IPS-20b (cell line): ENCODE data around the gene PRRT1.

Source experiments
- H3K27ac ChIP-seq: one replicate; pipeline ENCODE4 v1.5.1; 2013; ENCODE audit warnings: low read length
- H3K27me3 ChIP-seq: 2 replicates; pipeline ENCODE4 v1.6.1; 2013; ENCODE audit warnings: mild to moderate bottlenecking, low read length, inconsistent platforms; ENCODE audit not compliant: insufficient read depth
- H3K36me3 ChIP-seq: 2 replicates; pipeline ENCODE4 v1.6.1; 2013; ENCODE audit warnings: low read depth, mild to moderate bottlenecking, inconsistent platforms, low read length, moderate library complexity; ENCODE audit not compliant: insufficient read depth
- H3K4me1 ChIP-seq: 2 replicates; pipeline ENCODE4 v1.6.1; 2013; ENCODE audit warnings: mild to moderate bottlenecking, control low read depth, inconsistent platforms, low read length, moderate library complexity; ENCODE audit not compliant: insufficient read depth
- H3K4me3 ChIP-seq: 2 replicates; pipeline ENCODE4 v1.5.1; 2013; ENCODE audit warnings: mild to moderate bottlenecking, low read length, inconsistent platforms
- H3K9ac ChIP-seq: 2 replicates; pipeline ENCODE4 v1.6.1; 2013; ENCODE audit warnings: low read depth, mild to moderate bottlenecking, inconsistent platforms, low read length, moderate library complexity
- H3K9me3 ChIP-seq: 2 replicates; pipeline ENCODE4 v1.6.1; 2013; ENCODE audit warnings: mild to moderate bottlenecking, low read depth, low read length, inconsistent platforms; ENCODE audit not compliant: insufficient read depth

The PRRT1 gene

GRCh38 chr6:32139590-32139989 lies 12.1 kb downstream of the PRRT1 start:
- Histone ChIP-seq H3K4me3 (no peak overlapping the region), H3K9me3 (no peaks in the 10 kb centered on the region), H3K27ac (no peak overlapping the region), H3K9ac (no peak overlapping the region), H3K4me1 (no peaks in the 10 kb centered on the region), H3K27me3 (no peaks in the 10 kb centered on the region; the same call in 1 of the 2 replicates), H3K36me3 (no peaks in the 10 kb centered on the region)

DNA sequence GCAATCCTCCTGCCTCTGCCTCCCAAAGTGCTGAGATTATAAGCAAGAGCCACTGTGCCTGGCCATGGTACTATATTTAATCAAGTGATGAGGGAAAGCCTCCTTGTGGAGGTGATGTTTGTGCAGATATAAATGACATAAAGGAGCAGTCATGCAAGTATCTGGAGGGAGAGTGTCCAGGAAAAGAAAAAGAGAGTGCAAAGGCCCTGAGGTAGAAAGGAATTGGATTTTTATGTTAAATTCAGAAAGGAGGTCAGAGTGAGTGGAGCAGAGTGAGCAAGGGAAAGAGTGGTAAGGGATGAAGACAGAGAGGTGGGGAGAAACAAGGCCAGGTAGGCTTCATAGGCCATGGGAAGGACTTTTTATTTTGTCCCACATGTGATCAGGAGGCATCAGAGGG lies 14.3 kb downstream of the PRRT1 start:
- no peaks in the 10 kb centered on the region for H3K4me1 ChIP-seq
- H3K9me3 ChIP-seq = no peaks in the 10 kb centered on the region
- no peaks in the 10 kb centered on the region; the same call in 1 of the 2 replicates for H3K27me3 ChIP-seq
- H3K27ac ChIP-seq = no peak overlapping the region
- no peak overlapping the region for H3K4me3 ChIP-seq
- H3K36me3 ChIP-seq = no peaks in the 10 kb centered on the region
- no peak overlapping the region for H3K9ac ChIP-seq

GRCh38 chr6:32133786-32134185 lies 18.0 kb downstream of the PRRT1 start:
- Histone ChIP-seq H3K4me3 (no peak overlapping the region), H3K27ac (no peak overlapping the region), H3K4me1 (peaks cover 2% of the 10 kb centered on the region; the same call in 1 of the 2 replicates), H3K27me3 (no peaks in the 10 kb centered on the region; the same call in 1 of the 2 replicates), H3K36me3 (no peaks in the 10 kb centered on the region), H3K9me3 (no peaks in the 10 kb centered on the region), H3K9ac (no peak overlapping the region)

DNA sequence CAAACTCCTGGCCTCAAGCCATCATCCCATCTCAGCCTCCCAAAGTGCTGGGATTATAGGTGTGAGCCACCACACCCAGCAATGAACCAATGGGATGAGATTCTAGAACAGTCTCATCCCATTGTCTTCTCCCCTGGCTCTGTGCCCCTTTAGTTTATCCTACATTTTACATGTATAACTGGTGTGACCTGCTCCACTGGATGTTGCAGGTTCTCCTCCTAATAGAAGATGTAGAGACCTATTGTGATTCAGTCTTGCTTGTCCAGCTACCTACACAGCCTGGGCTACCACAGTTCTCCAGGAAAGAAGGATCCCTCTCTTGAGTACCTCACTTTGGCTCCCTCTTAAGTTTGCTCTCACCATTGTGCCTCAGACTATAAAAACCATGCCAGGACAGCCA lies 19.6 kb downstream of the PRRT1 start:
- Histone ChIP-seq H3K36me3 (no peaks in the 10 kb centered on the region), H3K4me1 (peaks cover 6% of the 10 kb centered on the region; the same call in 1 of the 2 replicates), H3K9ac (no peak overlapping the region), H3K27ac (no peak overlapping the region), H3K27me3 (no peaks in the 10 kb centered on the region; the same call in 1 of the 2 replicates), H3K9me3 (no peaks in the 10 kb centered on the region), H3K4me3 (no peak overlapping the region)

- Histone ChIP-seq H3K27ac (no peak overlapping the region), H3K9ac (no peak overlapping the region), H3K27me3 (no peaks in the 10 kb centered on the region; the same call in 1 of the 2 replicates)
Observed at GRCh38 chr6:32131439-32131948, 20.2 kb downstream of the PRRT1 start.

DNA sequence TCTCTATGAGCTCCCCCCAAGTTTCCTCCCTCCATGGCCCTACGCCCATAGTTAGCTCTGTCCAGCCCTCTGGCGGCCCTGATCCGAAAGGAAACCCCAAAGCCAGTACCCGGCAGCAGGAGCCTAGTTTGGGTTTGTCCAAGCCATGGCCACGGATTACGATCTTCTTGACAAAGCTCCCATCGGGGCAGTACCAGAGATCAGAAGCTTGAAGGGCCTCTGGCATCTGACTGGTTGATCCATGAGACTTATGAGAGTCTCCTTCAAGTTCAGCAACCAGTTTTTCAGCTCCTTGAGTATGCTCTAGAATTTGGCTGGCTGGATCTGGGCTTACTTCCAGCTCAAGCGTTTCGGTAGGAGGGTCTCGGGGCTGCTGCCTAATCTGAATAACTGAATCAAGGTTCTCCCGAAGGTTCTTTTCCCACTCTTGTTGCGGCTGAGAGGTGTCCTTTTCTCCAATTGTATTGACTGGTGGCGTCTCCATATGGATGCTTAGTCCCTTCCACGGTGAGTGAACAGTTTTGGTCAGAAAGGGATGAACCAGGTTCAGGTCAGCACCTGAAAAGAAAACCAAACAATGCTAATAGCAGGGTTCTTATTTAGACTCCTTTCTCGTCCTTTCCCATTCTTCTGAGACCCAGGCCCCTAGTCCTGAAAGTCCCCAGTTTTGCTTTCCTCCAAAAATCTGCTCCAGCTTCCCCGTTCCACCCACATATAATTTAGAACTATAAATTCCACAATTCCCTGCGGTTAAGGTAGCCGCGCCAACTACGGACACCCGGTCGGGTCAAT lies 22.2 kb downstream of the PRRT1 start:
- Histone ChIP-seq H3K4me3 (peak overlapping the region; percentile 82), H3K9me3 (no peaks in the 10 kb centered on the region), H3K36me3 (peaks cover 11% of the 10 kb centered on the region), H3K9ac (peak overlapping the region; percentile 76), H3K27ac (peak overlapping the region; percentile 15), H3K27me3 (no peaks in the 10 kb centered on the region), H3K4me1 (peaks cover 9% of the 10 kb centered on the region; the same call in 1 of the 2 replicates)

More at GRCh38 chr6:32131439-32131948, 20.2 kb downstream of the PRRT1 start:
- Histone ChIP-seq H3K9me3 (no peaks in the 10 kb centered on the region), H3K36me3 (no peaks in the 10 kb centered on the region), H3K4me1 (peaks cover 9% of the 10 kb centered on the region; the same call in 1 of the 2 replicates), H3K4me3 (no peak overlapping the region)

DNA sequence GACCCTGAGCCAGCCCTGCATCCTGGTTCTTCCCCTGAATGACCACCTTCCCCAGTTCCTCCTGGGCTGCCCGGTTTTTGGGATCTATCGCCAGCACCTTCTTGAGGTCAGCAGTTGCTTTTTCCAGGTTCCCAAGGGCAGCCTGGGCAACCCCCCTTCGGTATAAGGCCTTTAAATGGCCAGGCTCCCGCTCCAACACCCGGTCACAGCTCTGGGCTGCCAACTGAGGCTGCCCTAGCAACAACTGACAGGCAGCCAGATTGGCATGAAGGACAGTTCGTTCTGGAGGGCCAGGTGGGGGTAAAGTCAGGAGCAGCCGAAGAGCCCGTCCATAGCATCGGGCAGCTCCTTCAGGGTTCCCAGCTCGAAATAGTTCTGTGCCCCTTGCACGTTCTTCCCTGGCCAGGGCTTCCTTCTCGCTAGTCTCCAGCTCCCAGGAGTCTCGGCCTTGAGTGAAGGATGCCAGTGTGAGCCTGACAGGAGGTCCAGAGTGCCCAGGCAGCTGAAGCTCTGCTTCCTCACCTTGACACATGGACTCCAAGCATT lies 22.9 kb downstream of the PRRT1 start:
- peak overlapping the region; percentile 82; the same call in 1 of the 2 replicates for H3K4me3 ChIP-seq
- no peaks in the 10 kb centered on the region for H3K9me3 ChIP-seq
- H3K9ac ChIP-seq = peak overlapping the region; percentile 76; the same call in 1 of the 2 replicates
- peaks cover 15% of the 10 kb centered on the region for H3K36me3 ChIP-seq
- H3K27ac ChIP-seq = no peak overlapping the region
- no peaks in the 10 kb centered on the region for H3K27me3 ChIP-seq
- H3K4me1 ChIP-seq = peaks cover 9% of the 10 kb centered on the region; the same call in 1 of the 2 replicates

DNA sequence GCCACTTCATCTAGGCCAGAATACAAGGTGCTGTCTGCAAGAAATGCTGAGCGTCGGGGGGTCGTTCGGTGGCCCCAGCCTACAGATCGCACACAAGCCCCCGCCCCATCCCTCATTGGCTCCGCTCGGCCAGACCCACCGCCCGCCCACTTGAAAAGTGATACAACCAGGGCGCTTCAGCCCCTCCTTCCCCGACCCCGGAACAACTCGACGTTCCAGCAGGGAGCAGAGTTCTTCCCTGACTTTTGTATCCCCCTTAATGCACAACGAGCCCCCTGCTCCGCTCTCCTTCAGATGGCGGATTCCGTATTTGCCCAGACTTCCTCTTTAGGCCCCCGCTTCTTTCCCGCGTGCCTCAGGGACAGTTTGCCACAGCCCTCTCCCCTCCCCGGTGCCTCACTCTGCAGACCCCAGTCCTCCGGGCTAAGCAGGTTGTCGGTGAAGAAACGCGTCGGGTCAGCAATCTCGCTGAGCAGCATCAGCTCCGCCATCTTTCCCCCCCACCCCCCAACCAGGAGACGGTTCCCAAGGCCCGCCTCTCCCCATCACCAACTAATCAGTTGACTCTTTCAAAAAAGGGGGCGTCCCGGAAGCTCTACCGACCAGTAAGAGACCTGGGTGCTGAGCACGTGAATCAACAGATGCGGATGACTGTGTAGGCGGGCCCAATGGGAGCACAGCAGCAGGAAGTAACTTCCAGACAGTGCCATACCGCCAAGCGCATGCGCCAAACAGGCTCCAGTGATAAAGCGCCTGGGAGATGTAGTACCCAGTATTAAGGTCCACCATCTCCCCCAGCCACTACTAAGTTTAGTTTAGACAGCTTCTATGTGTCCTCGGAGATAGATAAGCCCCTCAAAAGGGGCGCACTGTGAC lies 23.8 kb downstream of the PRRT1 start, which contains the start of gene ATF6B:
TSS of gene ATF6B (minus strand) at position 530 of the 876 bp plus-strand sequence. CDS start at position 491, 39 bp downstream.
- H3K27me3 ChIP-seq = no peaks in the 10 kb centered on the region
- H3K9ac ChIP-seq = peak within 1 kb of the TSS; percentile 99
- peak within 1 kb of the TSS; percentile 99 for H3K4me3 ChIP-seq
- H3K36me3 ChIP-seq = peaks cover 15% of the 10 kb centered on the region
- peaks cover 9% of the 10 kb centered on the region; the same call in 1 of the 2 replicates for H3K4me1 ChIP-seq
- H3K27ac ChIP-seq = peak within 1 kb of the TSS; percentile 95
- H3K9me3 ChIP-seq = no peaks in the 10 kb centered on the region

GRCh38 chr6:32127409-32127716 lies 24.4 kb downstream of the PRRT1 start:
- Histone ChIP-seq H3K27ac (no peak overlapping the region), H3K4me1 (peaks cover 9% of the 10 kb centered on the region; the same call in 1 of the 2 replicates), H3K9me3 (no peaks in the 10 kb centered on the region), H3K27me3 (no peaks in the 10 kb centered on the region), H3K4me3 (peak overlapping the region; percentile 99), H3K36me3 (peaks cover 15% of the 10 kb centered on the region), H3K9ac (peak overlapping the region; percentile 99; the same call in 1 of the 2 replicates)

DNA sequence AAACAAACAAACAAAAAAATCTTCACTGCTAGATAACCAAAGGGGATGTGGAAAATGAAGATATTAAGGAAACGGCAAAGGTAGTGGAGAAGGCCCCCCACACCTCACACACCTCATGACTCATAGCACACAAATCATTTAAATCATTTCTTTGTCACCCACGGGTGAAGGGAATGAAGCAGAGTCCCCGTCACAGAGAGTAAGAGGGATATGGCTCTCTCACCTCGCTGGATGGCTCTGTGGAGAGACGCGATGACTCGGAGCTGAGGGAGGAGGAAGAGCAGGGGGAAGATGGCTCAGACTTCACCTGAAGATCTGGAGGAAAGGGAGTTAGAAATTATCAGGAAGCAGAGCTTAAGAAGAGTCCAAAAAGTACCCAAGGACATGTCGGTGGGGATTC lies 24.9 kb downstream of the PRRT1 start:
- Histone ChIP-seq H3K9me3 (no peaks in the 10 kb centered on the region), H3K36me3 (peaks cover 19% of the 10 kb centered on the region), H3K27me3 (no peaks in the 10 kb centered on the region), H3K9ac (peak overlapping the region; percentile 99; the same call in 1 of the 2 replicates), H3K4me3 (peak overlapping the region; percentile 99), H3K4me1 (peaks cover 9% of the 10 kb centered on the region; the same call in 1 of the 2 replicates), H3K27ac (no peak overlapping the region)

DNA sequence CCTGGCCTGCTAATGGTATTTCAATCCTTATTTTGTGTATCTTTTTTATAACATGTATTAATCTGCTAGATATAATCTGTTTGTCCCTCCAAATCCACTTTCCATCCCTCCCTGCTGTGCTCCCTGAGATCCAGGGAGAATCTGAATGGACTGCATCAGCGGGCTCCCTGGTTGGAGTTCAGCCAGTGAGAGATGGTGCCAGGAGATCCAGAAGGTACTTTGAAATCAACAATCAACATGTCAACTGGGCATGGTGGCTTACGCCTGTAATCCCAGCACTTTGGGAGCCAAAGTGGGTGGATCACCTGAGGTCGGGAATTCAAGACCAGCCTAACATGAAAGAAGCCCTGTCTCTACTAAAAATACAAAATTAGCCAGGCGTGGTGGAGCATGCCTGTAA lies 28.1 kb downstream of the PRRT1 start:
- Histone ChIP-seq H3K36me3 (peaks cover 39% of the 10 kb centered on the region), H3K27me3 (no peaks in the 10 kb centered on the region), H3K9me3 (no peaks in the 10 kb centered on the region), H3K27ac (no peak overlapping the region), H3K9ac (no peak overlapping the region), H3K4me1 (peaks cover 7% of the 10 kb centered on the region; the same call in 1 of the 2 replicates), H3K4me3 (no peak overlapping the region)
